ENCODE measurements around the gene LTBR.
"Not testable (repeated sequence)": the region's sequence is repeated elsewhere in the genome, so short reads cannot be mapped to it uniquely, and the experiment has no call there.

The LTBR gene

DNA sequence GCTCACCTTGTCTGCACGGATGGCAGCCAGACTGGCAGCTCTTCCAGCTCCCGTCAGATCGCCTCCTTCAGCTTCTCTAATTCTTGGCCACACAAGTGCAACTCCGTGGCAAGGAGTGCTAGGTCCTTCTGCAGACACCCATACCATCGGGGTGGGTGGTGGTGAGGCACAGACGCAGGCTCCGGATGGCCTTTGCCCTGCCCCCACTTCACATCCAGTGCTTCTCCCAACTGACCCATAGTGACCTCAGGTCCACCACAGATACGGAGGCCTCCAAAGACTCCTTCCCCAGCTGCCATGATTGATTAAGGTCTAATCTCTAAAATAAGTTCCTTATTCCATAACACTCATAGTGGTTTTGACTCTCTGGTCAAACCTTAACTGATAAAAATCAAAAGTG is 40.9 kb downstream of the LTBR start:
- TF ChIP-seq GATA1 (IDR thresholded peaks at IDR 0.05; ENCODE audit: low read depth, low read length), result no peak
- no peak for TF ChIP-seq POLR2A (IDR thresholded peaks at IDR 0.05; ENCODE audit: low read length)
- peak; percentile 47 to 77 for DNase-seq

DNA sequence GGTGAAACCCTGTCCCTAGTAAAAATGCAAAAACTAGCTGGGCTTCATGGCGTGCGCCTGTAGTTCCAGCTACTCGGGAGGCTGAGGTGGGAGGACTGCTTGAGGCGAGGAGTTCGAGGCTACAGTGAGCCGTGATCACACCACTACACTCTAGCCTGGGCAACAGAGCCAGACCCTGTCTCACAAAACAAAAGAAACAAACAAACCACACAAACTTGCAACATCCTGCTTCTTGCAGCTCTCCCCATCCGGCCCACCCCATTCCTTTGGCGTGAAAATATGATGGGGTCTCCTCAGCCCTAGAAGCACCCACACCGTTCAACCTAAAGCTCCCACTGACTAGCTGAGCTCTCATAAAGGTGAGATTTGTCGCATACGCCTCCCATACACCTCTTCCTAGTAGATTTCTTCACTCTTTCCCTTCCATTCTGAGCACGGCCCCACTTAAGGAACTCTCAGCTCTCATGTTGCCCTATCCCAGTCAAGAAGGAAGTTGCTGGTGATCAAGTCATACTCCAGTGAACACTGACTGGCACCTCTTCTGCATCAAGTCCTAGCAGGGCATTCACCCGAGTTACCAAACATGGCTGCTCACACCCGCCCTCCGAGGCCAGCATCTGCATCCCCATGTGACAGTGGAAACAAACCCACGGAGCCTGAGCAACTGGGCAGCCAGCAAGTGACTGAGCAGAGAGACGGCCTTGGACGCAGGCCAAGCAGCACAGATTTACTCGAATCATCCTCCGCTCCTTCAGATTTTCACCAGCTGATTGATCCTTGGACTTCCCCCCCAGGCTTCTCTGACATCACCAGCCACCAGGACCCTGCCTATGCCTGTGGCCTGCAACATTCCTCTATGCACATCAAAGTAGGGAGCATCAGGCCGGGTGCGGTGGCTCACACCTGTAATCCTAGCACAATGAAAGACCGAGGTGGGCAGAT is 41.9 kb downstream of the LTBR start:
- TF ChIP-seq POLR2A (IDR thresholded peaks at IDR 0.05; ENCODE audit: low read length) (no peak), GATA1 (IDR thresholded peaks at IDR 0.05; ENCODE audit: low read depth, low read length) (no peak)
- DNase-seq, result peak; percentile 15 to 28

DNA sequence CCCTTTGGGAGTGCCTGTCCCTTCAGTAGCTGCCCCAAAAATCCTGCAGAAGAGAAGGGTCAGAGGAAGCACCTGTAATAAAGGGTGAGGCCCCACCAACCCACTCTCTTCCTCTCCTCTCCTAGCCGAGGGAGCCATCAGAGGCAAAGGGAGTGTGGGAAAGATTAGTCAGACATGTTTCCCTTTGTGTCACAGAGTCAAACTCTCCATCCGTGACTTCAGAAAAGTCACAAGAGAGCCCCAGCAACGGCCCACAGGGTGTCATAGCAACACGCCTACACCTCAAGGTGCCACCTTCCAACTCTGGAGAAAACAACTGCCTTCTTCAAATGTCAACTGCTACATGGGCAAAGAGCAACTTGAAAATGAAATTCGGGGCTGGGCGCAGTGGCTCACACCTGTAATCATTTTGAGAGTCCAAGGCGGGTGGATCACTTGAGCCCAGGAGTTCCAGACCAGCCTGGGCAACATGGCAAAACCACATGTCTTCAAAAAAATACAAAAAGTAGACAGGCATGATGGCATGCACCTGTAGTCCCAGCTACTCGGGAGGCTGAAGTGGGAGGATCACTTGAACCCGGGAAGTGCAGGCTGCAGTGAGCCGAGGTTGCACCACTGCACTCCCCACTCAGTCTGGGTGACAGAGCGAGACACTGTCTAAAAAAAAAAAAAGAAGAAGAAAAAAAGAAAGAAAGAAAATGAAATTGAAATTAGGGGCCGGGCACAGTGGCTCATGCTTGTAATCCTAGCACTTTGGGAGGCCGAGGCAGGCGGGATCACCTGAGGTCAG is 43.1 kb downstream of the LTBR start:
- no peak for TF ChIP-seq GATA1 (IDR thresholded peaks at IDR 0.05; ENCODE audit: low read depth, low read length)
- TF ChIP-seq POLR2A (IDR thresholded peaks at IDR 0.05; ENCODE audit: low read length), result peak; percentile 37
- no peak for DNase-seq

DNA sequence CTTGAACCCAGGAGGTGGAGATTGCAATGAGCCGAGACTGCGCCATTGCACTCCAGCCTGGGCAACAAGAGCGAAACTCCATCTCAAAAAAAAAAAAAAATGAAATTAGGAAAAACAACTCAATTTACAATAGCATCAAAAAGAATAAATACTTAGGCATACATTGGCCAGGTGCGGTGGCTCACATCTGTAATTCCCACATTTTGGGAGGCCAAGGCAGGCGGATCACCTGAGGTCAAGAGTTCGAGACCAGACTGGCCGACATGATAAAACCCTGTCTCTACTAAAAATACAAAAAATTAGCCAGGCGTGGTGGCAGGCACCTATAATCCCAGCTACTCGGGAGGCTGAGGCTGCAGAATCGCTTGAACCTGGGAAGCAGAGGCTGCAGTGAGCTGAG is 43.8 kb downstream of the LTBR start:
- DNase-seq, result not testable (repeated sequence)

DNA sequence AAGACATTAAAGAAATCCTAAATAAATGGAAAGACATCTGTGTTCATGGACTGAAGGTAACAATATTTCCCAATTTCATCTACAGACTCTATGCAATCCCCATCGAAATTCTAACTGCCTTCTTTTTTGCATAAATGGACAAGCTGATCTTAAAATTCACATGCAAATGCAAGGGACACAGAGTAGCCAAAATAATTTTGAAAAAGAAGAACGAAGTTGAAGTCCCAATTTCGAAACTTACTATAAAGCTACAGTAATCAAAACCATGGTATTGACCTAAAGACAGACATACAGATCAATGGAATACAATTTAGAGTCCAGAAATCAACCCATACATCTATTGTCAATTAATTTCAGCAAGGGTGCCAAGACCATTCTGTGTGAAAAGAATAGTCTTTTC is 44.4 kb downstream of the LTBR start:
- TF ChIP-seq POLR2A (IDR thresholded peaks at IDR 0.05; ENCODE audit: low read length) (no peak), GATA1 (IDR thresholded peaks at IDR 0.05; ENCODE audit: low read depth, low read length) (no peak)
- DNase-seq, result no peak

DNA sequence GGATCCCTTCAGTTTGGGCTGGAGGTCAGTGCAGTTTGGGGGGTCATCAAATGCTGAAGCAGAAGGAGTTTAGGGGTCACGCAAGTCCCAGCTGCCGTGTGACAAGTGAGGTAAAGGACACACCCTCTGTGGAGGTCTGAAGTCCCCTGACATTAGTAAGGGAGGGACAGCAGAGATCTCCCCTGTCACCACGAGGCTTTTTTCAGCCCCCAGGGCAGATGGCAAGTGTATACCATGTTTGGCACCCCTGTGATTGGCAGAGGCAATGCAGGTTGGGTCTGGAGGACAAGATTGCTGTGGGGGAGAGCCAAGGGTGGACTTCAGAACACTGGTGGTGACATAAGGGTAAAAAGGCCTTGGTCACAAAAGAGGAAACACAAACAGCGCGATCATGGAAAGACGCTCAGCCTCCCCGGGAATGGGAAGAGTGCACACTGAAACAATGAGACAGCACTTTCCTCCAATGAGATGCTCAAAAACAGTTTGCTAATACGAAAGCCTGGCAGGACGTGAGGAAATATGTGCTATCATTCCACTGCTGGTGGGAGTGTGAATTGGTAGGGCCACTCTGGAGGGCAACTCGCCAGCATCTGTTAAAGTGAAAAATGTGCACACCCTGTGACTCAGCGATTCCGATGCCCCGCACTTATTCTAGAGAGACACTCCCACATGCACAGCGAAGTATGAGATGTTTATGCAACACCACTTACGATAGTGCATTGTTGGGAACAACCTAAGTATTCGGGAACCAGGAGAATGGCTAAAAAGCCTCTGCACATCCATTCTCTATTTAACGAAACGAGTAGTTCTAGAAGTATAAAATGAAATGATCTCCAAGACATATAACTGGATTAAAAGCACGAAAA is 46.4 kb downstream of the LTBR start:
- DNase-seq, result peak; percentile 98
- TF ChIP-seq POLR2A (IDR thresholded peaks at IDR 0.05; ENCODE audit: low read length) (peak; percentile 83), GATA1 (IDR thresholded peaks at IDR 0.05; ENCODE audit: low read depth, low read length) (no peak)

DNA sequence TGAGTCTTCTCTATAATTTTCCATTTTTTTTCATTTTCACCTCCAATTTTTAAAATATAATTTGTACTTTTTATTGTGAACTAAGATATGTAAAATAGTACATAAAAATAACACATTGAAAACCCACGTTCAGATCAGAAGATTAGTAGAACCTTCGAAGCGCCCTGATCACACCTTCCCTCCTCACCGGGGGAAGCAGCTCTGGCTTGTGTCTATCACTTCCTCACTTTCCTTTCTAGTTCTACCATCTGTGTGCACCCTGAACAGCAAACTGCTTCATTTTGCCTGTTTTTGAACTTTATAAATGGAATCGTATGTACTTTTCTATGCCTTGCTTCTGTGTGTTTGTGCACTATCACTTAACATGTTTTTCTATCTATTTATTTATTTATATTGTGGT is 49.0 kb downstream of the LTBR start:
- no peak for DNase-seq
- no peak for TF ChIP-seq POLR2A (IDR thresholded peaks at IDR 0.05; ENCODE audit: low read length)
- TF ChIP-seq GATA1 (IDR thresholded peaks at IDR 0.05; ENCODE audit: low read depth, low read length), result no peak

DNA sequence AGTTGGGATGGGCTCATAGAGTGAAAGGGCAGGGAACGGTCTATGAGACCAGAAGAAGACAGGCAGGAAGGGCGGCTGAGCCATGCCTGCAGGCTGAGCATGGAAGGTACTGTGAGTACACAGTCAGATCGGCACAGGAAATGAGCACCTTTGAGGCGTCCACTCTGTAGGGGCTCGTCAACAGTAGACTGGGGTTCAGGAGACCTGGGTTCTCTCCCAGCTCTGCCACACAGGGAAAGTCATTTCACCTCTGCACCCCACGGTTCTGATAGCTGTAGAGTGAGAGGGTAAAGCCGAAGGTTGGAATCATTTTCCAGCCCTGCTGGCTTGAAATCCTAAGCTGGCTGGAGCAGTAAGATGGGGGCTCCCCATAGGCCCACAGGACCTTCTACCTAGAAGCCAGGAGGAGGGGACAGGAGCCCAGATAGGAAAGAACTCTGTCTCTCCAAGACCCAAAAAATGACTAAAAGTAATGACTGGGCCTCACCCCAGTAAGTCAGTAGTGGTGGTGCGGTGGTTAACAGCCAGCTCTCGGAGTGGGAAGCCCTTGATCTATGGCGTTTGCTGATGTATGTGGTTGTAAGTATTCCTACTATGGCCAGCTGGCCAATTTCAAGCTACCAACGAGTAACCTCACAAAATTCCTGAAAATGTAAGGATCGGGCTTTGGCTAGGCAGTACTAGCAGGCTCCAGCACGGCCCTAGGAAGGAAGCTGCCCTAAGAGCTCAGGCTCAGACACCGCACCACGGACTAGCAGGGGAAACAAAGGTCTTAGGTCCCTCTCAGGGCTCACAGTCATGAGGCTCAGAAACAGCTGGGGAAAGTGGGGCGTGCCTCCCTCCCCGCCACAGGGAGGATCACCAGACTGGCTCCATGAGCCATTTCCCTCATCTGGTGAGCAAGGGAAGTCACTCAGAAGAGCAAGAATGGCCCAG is 50.5 kb downstream of the LTBR start:
- TF ChIP-seq GATA1 (IDR thresholded peaks at IDR 0.05; ENCODE audit: low read depth, low read length), result no peak
- TF ChIP-seq POLR2A (IDR thresholded peaks at IDR 0.05; ENCODE audit: low read length), result no peak
- no peak for DNase-seq

DNA sequence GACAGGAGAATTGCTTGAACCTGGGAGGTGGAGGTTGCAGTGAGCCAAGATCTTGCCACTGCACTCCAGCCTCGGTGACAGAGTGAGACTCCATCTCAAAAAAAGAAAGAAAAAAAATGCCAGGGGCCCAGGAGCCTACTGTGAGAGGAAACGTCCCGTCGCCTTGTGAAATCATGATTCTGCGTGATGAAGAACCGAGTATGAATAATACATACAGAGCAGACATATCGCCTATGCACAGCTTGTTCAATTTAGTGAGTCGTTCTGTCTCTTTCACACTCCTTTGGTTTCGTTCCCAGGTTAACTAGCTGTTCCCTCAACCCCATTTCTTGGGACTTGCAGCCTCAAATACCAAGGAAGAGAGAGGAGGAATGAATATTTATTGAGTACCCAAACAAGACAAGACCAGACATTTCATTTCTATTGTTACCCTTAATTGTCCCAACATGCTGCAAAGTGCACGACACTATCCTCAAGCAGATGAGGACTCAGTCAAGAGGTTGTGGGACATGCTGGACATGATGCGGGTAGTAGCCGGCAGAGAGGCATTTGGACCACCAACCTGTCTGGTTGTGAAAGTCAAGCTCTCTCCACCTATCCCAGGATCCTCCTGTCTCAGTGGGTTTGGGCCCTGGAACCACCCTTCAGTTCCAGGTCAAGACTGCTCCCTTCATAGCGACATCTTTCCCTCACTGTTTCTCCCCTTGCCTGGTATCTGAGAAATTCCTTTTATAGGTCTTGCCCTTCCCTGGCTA is 52.2 kb downstream of the LTBR start:
- DNase-seq, result no peak
- TF ChIP-seq POLR2A (IDR thresholded peaks at IDR 0.05; ENCODE audit: low read length) (no peak), GATA1 (IDR thresholded peaks at IDR 0.05; ENCODE audit: low read depth, low read length) (no peak)

DNA sequence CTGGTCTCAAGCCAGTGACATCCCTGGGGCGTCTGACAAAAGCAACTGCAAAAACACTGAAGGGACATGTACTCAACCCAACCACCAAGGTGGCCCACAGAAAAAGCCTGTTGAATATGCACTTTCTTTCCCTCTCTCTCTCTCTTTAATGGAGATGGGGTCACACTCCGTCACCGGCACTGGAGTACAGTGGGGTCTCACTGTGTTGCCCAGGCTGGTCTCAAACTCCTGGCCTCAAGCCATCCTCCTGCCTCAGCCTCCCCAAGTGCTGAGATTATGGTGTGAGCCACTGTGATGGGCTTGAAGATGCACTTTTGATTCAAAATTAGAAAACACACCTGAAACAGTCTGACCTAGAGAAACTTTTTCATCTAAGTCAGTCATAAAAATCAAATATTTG is 53.6 kb downstream of the LTBR start:
- no peak for DNase-seq
- TF ChIP-seq POLR2A (IDR thresholded peaks at IDR 0.05; ENCODE audit: low read length), result no peak
- no peak for TF ChIP-seq GATA1 (IDR thresholded peaks at IDR 0.05; ENCODE audit: low read depth, low read length)

DNA sequence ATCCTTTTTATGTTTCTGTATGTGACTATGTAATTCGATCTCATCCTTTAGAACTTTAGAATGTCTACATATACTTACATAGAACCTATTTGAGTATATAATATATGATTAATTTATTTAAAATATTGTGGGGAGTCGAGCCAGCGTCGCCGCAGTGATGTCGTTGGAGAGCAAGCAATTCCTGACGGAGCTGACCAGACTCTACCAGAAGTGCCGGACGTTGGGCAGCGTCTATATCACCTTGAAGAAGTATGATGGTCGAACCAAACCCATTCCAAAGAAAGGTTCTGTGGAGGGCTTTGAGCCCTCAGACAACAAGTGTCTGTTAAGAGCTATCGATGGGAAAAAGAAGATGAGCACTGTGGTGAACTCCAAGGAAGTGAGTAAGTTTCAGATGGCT is 54.4 kb downstream of the LTBR start:
- DNase-seq, result no peak
- TF ChIP-seq GATA1 (IDR thresholded peaks at IDR 0.05; ENCODE audit: low read depth, low read length) (no peak), POLR2A (IDR thresholded peaks at IDR 0.05; ENCODE audit: low read length) (no peak)

DNA sequence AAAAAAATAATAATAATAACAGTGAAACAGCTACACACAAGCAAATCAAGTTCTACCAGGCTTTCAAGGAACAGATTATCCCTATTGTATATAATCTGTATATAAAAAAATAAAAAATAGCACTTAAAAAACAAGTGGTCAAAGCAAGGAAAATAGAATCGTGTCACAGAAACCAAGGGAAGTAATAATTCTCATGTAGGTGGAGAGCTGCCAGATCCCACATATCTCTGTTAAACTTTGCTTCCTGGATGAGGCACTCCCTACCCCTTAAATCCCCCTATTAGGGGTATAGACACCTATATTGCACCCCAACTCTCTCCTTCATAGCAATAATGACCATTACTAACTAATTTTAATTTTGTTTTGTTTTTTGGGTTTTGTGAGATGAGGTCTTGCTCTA is 56.4 kb downstream of the LTBR start:
- no peak for DNase-seq
- TF ChIP-seq GATA1 (IDR thresholded peaks at IDR 0.05; ENCODE audit: low read depth, low read length), result no peak
- no peak for TF ChIP-seq POLR2A (IDR thresholded peaks at IDR 0.05; ENCODE audit: low read length)

Measured in erythroblast (primary cell).